GM12864 (cell line): ENCODE measurements around the gene LRRC45.

Experiments
- DNase-seq: peaks from one replicate; pipeline ENCODE4 v3.0.0-alpha.2; 2011; ENCODE audit warnings: low read depth
- H3K4me3 ChIP-seq: 2 replicates; pipeline ENCODE4 v1.5.1; 2011; ENCODE audit warnings: mild to moderate bottlenecking, low read depth, low read length, control low read depth
- TF ChIP-seq, protein P1 (sequence below): IDR thresholded peaks from 2 replicates; pipeline ENCODE4 v1.5.1; 2011; ENCODE audit warnings: low read depth, mild to moderate bottlenecking, moderate library complexity, low read length, control low read depth, inconsistent platforms; ENCODE audit errors: missing control alignments

LRRC45 gene

DNA sequence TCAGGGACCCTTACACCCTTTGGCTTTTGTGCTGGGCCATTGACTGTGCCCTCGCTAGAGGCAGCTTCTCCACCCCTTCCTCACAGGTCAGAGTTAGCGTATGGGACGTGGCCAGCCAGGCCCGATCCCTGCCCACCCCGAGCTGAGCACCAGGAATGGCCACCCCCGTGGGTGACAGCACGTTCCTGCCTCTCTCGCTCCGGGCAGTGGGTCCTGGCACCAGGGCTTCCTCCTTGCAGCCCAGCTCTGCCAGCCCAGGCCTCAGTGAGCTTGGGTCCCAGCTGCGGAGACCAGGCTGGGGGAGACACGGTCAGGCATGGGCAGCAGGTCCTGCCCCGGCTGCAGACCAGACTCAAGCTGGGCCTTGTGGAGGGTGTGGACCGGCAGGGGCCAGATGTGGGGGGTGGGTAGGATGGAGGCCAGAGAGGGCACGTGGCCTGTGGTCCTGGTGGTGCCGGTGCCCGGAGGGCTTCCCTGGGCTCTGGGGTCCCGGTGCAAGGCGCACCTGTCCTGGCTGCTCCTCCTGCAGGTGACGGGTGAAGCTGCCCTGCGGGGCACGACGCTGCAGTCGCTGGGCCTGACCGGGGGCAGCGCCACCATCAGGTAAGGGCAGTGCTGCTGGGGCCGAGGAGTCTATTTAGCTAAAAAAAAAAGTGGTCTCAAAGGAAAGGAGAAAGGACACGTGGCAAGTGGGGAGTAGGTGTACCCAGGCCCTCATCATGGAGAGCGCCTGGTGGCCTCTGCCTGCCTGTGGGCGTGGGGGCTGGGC is 27.5 kb upstream of the LRRC45 start:
- no peak for DNase-seq
- TF ChIP-seq, protein P1, sequence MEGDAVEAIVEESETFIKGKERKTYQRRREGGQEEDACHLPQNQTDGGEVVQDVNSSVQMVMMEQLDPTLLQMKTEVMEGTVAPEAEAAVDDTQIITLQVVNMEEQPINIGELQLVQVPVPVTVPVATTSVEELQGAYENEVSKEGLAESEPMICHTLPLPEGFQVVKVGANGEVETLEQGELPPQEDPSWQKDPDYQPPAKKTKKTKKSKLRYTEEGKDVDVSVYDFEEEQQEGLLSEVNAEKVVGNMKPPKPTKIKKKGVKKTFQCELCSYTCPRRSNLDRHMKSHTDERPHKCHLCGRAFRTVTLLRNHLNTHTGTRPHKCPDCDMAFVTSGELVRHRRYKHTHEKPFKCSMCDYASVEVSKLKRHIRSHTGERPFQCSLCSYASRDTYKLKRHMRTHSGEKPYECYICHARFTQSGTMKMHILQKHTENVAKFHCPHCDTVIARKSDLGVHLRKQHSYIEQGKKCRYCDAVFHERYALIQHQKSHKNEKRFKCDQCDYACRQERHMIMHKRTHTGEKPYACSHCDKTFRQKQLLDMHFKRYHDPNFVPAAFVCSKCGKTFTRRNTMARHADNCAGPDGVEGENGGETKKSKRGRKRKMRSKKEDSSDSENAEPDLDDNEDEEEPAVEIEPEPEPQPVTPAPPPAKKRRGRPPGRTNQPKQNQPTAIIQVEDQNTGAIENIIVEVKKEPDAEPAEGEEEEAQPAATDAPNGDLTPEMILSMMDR = no peak
- no peak overlapping the region for H3K4me3 ChIP-seq

DNA sequence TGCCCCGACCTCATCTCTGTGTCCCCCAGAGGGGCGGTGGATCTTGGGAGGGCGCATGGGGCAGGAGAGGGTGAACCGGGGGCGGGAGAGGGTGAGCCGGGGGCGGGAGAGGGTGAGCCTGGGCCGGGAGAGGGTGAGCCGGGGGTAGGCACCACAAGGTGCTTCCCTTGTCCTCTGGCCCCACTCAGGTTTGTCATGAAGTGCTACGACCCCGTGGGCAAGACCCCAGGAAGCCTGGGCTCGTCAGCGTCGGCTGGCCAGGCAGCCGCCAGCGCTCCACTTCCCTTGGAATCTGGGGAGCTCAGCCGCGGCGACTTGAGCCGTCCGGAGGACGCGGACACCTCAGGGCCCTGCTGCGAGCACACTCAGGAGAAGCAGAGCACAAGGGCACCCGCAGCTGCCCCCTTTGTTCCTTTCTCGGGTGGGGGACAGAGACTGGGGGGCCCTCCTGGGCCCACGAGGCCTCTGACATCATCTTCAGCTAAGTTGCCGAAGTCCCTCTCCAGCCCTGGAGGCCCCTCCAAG is 26.8 kb upstream of the LRRC45 start:
- TF ChIP-seq, protein P1 = no peak
- DNase-seq = no peak
- H3K4me3 ChIP-seq = no peak overlapping the region

DNA sequence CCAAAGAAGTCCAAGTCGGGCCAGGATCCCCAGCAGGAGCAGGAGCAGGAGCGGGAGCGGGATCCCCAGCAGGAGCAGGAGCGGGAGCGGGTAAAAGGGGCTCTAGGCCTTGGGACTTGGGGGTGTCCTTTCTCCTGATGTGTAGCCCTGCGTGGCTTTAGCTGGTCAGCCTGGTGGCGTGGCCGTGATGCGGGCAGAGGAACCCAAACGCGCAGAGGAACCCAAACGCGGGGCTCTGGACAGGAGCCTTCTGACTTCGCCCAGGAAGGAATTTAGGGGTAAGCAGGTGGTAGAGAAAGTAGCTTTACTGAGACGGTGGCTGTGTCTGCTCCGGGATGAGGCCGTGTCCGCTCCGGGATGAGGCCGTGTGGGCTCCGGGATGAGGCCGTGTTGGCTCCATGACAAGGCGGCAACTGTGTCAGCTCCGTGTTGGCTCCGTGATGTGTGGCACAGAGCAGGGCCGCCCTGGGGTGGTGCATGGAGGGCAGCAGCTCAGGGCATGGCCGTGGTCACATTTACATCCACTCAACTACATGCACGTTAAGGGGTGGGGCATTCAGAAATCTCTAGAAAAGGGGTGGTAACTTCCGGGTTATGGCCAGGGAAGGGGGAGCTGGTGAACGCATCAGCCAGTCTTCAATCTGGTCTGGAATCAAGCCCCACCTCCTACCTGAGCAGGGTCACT is 26.2 kb upstream of the LRRC45 start:
- TF ChIP-seq, protein P1 = no peak
- no peak overlapping the region for H3K4me3 ChIP-seq
- DNase-seq = no peak

DNA sequence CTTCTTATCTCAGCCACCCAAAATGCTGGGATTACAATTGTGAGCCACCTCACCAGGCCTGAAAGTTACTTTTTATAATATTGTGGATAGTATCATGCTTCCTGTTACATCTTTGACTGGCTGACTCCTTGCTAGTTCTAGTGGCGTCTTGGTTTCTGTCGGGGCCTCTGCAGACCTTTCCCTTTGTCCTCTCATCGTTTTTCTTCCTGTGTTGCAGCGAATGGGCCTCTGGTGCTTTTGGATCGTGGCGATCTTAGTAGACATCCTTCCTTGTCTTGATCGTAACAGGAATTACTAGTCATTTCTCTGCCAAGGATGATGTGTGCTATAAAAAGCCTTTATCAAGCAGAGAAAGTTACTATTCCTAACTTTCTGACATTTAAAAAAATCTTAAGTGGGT is 24.9 kb upstream of the LRRC45 start:
- no peak overlapping the region for H3K4me3 ChIP-seq
- TF ChIP-seq, protein P1 = no peak
- DNase-seq = no peak

DNA sequence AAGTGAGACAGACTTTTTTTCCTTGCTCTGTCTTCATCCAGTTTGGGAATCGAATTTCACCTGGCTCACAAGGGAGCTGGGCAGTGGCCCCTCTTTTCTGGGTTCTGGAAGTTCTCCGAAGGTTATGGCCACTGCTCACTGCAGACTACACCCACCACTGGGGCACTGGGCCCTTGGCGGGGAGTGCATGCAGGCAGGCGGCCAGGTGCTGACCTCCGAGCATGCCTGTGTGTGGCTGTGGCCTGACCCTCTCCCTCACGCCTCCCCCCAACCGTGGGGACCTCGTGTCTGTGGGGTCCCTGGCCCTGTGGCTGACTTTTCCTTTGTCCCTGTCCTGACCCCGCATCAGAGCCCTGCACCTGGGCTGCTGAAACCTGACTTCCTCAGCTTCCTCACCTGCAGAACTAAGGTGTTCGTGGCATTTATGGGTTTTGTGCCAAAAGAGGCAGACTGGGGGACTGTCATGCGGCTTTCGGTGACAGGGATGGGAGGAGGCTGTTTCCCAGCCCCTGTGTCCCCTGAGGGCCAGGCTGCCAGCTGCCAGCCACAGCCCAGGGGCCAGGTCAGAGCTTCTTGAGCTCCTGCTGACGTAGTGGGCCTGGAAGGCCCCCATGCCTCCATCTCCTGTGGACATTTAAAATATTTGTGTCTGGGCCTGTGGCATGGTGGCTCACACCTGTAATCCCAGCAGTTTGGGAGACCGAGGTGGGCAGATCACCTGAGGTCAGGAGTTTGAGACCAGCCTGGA is 24.2 kb upstream of the LRRC45 start:
- TF ChIP-seq, protein P1 = no peak
- H3K4me3 ChIP-seq = no peak overlapping the region
- DNase-seq = no peak

DNA sequence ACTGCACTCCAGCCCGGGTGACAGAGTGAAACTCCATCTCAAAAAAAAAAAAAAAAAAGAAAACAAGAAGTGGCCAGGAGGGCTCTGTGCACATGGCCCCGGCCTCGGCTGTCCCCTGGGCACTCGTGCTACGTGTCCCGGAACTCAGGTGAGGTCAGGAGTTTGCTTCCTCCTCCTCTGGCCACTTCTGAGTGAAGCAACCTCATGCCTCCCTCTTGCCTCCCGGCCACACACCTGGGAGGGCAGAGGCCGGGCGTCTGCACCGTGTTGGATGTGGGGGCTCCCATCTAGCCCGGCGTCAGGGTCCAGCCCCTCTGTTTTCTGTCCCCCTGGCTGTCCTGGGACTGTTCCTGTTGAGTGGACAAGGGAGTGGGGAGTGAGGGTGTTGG is 23.5 kb upstream of the LRRC45 start:
- no peak for DNase-seq
- TF ChIP-seq, protein P1 = no peak
- no peak overlapping the region for H3K4me3 ChIP-seq
